ENCODE data around the gene NHSL1.

GRCh38 chr6:138527411-138528088, 28.3 kb upstream of the NHSL1 start:
- no peak for TF ChIP-seq CTCF (IDR thresholded peaks at IDR 0.05; ENCODE audit: borderline replicate concordance, extremely low read depth, low read length, poor library complexity, severe bottlenecking)
- no peak for TF ChIP-seq EZH2 (IDR thresholded peaks at IDR 0.05; ENCODE audit: borderline replicate concordance, low read depth, low read length, severe bottlenecking)
